ENCODE data around the gene CLDN10.
A peak's percentile ranks its signal among the peaks of the same experiment; 100 is the strongest.

CLDN10 gene

DNA sequence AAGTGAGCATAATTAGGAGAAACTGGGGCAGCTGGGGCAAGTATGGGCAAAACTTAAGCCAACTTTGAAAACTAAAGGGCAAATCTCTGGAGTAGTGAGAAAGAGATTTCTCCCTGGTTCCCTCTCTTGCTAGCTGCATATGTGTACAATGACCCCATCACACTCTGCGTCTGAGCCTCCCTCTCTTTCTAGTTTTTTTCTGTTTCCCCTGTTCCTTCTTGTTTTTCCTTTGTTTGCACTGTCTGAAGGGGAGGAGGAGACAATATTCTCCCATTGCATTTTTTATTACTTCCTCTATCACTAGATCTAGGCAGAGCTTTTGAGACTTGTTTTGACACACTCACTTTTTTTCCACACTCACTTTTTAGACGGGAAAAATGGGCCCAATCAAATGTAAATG is 11.2 kb upstream of the CLDN10 start:
- Histone ChIP-seq H3K36me3 (ENCODE audit: control insufficient read depth, insufficient read depth, low read length) (no peaks in the 10 kb centered on the region), H3K4me1 (ENCODE audit: control insufficient read depth, insufficient read depth, low read length) (no peaks in the 10 kb centered on the region), H3K4me3 (ENCODE audit: low read length) (no peak overlapping the region), H3K27ac (ENCODE audit: low read length) (no peak overlapping the region), H3K9me3 (ENCODE audit: control insufficient read depth, insufficient read depth, low read length) (no peaks in the 10 kb centered on the region), H3K27me3 (ENCODE audit: control insufficient read depth, insufficient read depth, low read length) (no peaks in the 10 kb centered on the region)
- DNase-seq (ENCODE audit: low read depth, low spot score) = no peak
- WGBS (ENCODE audit: insufficient coverage, insufficient read length) = no CpG with 5 or more reads among the region's 2 CpGs

GRCh38 chr13:95541911-95542474 is 10.5 kb upstream of the CLDN10 start:
- Histone ChIP-seq H3K4me1 (ENCODE audit: control insufficient read depth, insufficient read depth, low read length) (no peaks in the 10 kb centered on the region), H3K27me3 (ENCODE audit: control insufficient read depth, insufficient read depth, low read length) (no peaks in the 10 kb centered on the region)
- WGBS (ENCODE audit: insufficient coverage, insufficient read length) = no CpG with 5 or more reads among the region's 8 CpGs

DNA sequence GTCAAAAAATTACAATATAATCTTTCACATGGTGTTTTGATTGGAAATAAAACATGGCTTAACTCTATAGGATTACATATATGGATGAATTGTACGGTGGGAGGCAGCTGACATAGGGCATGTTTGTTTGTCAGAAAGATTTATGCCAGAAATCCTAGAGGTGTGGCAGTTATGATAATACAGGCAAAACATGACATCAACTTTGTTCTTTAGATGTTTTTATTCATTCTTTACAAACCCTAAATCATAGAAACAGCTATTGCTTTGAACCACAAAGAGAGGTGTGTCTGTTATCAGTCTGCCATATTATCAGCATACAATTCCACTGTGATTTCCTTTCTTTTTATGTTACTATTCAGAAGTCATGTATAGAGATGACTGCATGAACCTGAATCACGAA is 8.2 kb upstream of the CLDN10 start:
- DNase-seq (ENCODE audit: low read depth, low spot score) = no peak
- no CpG with 5 or more reads among the region's 2 CpGs for WGBS (ENCODE audit: insufficient coverage, insufficient read length)

More at GRCh38 chr13:95541911-95542474, 10.5 kb upstream of the CLDN10 start:
- Histone ChIP-seq H3K4me3 (ENCODE audit: low read length) (no peak overlapping the region), H3K27ac (ENCODE audit: low read length) (no peak overlapping the region), H3K9me3 (ENCODE audit: control insufficient read depth, insufficient read depth, low read length) (no peaks in the 10 kb centered on the region), H3K36me3 (ENCODE audit: control insufficient read depth, insufficient read depth, low read length) (no peaks in the 10 kb centered on the region)
- DNase-seq (ENCODE audit: low read depth, low spot score) = no peak

DNA sequence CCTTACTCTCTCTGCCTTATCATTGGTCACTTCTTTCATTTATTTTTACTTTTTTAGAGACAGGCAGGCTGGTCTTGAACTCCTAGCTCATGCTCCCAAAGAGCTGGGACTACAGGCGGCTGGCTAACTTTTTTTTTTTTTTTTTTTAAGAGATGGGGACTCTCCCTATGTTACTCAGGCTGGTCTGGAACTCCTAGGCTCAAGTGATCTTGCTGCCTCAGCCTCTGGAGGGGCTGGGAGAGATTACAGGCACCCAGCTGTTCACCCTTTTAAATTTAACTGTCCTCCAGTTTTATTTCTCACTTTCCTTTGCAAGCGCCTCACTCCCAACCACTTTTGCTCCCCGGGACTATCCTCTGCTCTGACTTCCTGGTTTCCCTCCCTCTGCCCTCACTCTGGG is 5.6 kb upstream of the CLDN10 start:
- Histone ChIP-seq H3K27me3 (ENCODE audit: control insufficient read depth, insufficient read depth, low read length) (no peaks in the 10 kb centered on the region), H3K36me3 (ENCODE audit: control insufficient read depth, insufficient read depth, low read length) (no peaks in the 10 kb centered on the region), H3K9me3 (ENCODE audit: control insufficient read depth, insufficient read depth, low read length) (no peaks in the 10 kb centered on the region), H3K4me3 (ENCODE audit: low read length) (no peak overlapping the region), H3K27ac (ENCODE audit: low read length) (no peak overlapping the region), H3K4me1 (ENCODE audit: control insufficient read depth, insufficient read depth, low read length) (peaks cover 1% of the 10 kb centered on the region; the same call in 1 of the 2 replicates)
- WGBS (ENCODE audit: insufficient coverage, insufficient read length) = no CpG with 5 or more reads among the region's 3 CpGs
- DNase-seq (ENCODE audit: low read depth, low spot score) = no peak

More for the DNA sequence above, 8.2 kb upstream of the CLDN10 start:
- H3K4me1 ChIP-seq (ENCODE audit: control insufficient read depth, insufficient read depth, low read length) = no peaks in the 10 kb centered on the region
- H3K36me3 ChIP-seq (ENCODE audit: control insufficient read depth, insufficient read depth, low read length) = no peaks in the 10 kb centered on the region
- H3K9me3 ChIP-seq (ENCODE audit: control insufficient read depth, insufficient read depth, low read length) = no peaks in the 10 kb centered on the region
- H3K27ac ChIP-seq (ENCODE audit: low read length) = no peak overlapping the region
- no peak overlapping the region for H3K4me3 ChIP-seq (ENCODE audit: low read length)
- no peaks in the 10 kb centered on the region for H3K27me3 ChIP-seq (ENCODE audit: control insufficient read depth, insufficient read depth, low read length)

DNA sequence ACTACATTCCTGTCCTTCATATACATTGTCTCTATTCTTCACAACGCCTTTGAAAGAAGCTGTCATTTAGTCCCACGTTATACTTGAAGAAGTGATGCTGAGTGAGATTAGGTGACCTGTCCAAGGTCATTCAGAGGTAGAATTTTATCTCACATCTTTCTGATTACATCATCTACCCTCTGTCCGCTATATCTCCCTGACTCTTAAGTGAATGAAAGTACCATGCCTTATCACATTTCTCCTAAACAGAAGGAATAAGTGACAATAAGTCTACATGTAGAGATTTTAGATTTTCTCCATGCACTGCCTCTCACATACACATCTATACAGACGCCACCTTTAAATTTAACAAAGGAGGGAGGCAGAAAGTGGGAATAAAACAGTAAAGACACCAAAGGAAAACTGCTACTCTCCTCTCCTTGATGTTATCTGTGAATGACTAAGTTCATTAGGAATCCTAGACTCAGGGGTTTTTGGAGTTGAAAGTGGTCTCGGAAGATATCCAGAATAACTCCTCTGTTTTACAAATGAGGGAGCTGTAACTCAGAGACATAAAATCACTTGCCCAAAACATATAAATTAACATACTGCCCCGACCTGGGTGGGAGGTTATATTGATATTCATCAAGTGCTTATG is 4.9 kb upstream of the CLDN10 start:
- no CpG with 5 or more reads among the region's 6 CpGs for WGBS (ENCODE audit: insufficient coverage, insufficient read length)
- peaks cover 3% of the 10 kb centered on the region; the same call in 1 of the 2 replicates for H3K4me1 ChIP-seq (ENCODE audit: control insufficient read depth, insufficient read depth, low read length)
- H3K36me3 ChIP-seq (ENCODE audit: control insufficient read depth, insufficient read depth, low read length) = no peaks in the 10 kb centered on the region
- H3K27ac ChIP-seq (ENCODE audit: low read length) = no peak overlapping the region
- no peak overlapping the region for H3K4me3 ChIP-seq (ENCODE audit: low read length)
- H3K27me3 ChIP-seq (ENCODE audit: control insufficient read depth, insufficient read depth, low read length) = no peaks in the 10 kb centered on the region
- no peaks in the 10 kb centered on the region for H3K9me3 ChIP-seq (ENCODE audit: control insufficient read depth, insufficient read depth, low read length)
- DNase-seq (ENCODE audit: low read depth, low spot score) = no peak

GRCh38 chr13:95552208-95552538 is 347 bp upstream of the CLDN10 start:
- no peaks in the 10 kb centered on the region for H3K9me3 ChIP-seq (ENCODE audit: control insufficient read depth, insufficient read depth, low read length)
- H3K36me3 ChIP-seq (ENCODE audit: control insufficient read depth, insufficient read depth, low read length) = no peaks in the 10 kb centered on the region
- peaks cover 3% of the 10 kb centered on the region; the same call in 1 of the 2 replicates for H3K4me1 ChIP-seq (ENCODE audit: control insufficient read depth, insufficient read depth, low read length)
- no peak overlapping the region for H3K27ac ChIP-seq (ENCODE audit: low read length)
- H3K27me3 ChIP-seq (ENCODE audit: control insufficient read depth, insufficient read depth, low read length) = no peaks in the 10 kb centered on the region
- no CpG with 5 or more reads among the region's 17 CpGs for WGBS (ENCODE audit: insufficient coverage, insufficient read length)
- no peak for DNase-seq (ENCODE audit: low read depth, low spot score)
- peak overlapping the region; percentile 22; the same call in 1 of the 2 replicates for H3K4me3 ChIP-seq (ENCODE audit: low read length)

GRCh38 chr13:95553581-95554385 is 1.3 kb downstream of the CLDN10 start:
- no peak for DNase-seq (ENCODE audit: low read depth, low spot score)

GRCh38 chr13:95557013-95557412 is 4.5 kb downstream of the CLDN10 start:
- Histone ChIP-seq H3K4me3 (ENCODE audit: low read length) (no peak overlapping the region), H3K4me1 (ENCODE audit: control insufficient read depth, insufficient read depth, low read length) (peaks cover under 1% of the 10 kb centered on the region; the same call in 1 of the 2 replicates), H3K27me3 (ENCODE audit: control insufficient read depth, insufficient read depth, low read length) (no peaks in the 10 kb centered on the region), H3K36me3 (ENCODE audit: control insufficient read depth, insufficient read depth, low read length) (no peaks in the 10 kb centered on the region), H3K9me3 (ENCODE audit: control insufficient read depth, insufficient read depth, low read length) (no peaks in the 10 kb centered on the region), H3K27ac (ENCODE audit: low read length) (no peak overlapping the region)
- DNase-seq (ENCODE audit: low read depth, low spot score) = no peak

More at GRCh38 chr13:95553581-95554385, 1.3 kb downstream of the CLDN10 start:
- Histone ChIP-seq H3K27me3 (ENCODE audit: control insufficient read depth, insufficient read depth, low read length) (no peaks in the 10 kb centered on the region), H3K4me1 (ENCODE audit: control insufficient read depth, insufficient read depth, low read length) (peaks cover 3% of the 10 kb centered on the region; the same call in 1 of the 2 replicates), H3K27ac (ENCODE audit: low read length) (no peak overlapping the region), H3K36me3 (ENCODE audit: control insufficient read depth, insufficient read depth, low read length) (no peaks in the 10 kb centered on the region), H3K9me3 (ENCODE audit: control insufficient read depth, insufficient read depth, low read length) (no peaks in the 10 kb centered on the region), H3K4me3 (ENCODE audit: low read length) (peak overlapping the region; percentile 70; the same call in 1 of the 2 replicates)
- WGBS (ENCODE audit: insufficient coverage, insufficient read length) = no CpG with 5 or more reads among the region's 29 CpGs

DNA sequence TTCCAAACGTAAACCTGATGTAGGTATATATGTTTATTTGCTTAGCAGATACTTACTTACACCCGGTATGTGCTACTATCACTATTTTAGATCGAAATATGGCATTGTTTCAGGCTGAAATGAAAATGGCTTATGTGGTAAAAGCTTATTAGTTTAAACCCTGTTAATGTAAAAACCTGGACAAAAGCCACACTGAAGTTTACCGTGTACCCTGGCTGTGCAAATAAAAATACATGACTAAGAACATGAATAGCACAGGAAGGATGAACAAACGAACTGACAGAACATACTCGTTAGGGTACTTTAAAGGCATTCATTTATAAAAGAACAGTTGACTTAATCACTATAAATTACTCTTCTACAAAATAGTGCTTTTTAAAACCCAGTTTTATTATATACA is 6.6 kb downstream of the CLDN10 start:
- no peak overlapping the region for H3K27ac ChIP-seq (ENCODE audit: low read length)
- no peaks in the 10 kb centered on the region for H3K4me1 ChIP-seq (ENCODE audit: control insufficient read depth, insufficient read depth, low read length)
- H3K36me3 ChIP-seq (ENCODE audit: control insufficient read depth, insufficient read depth, low read length) = no peaks in the 10 kb centered on the region
- no peak overlapping the region for H3K4me3 ChIP-seq (ENCODE audit: low read length)
- DNase-seq (ENCODE audit: low read depth, low spot score) = no peak
- no peaks in the 10 kb centered on the region for H3K9me3 ChIP-seq (ENCODE audit: control insufficient read depth, insufficient read depth, low read length)
- no peaks in the 10 kb centered on the region for H3K27me3 ChIP-seq (ENCODE audit: control insufficient read depth, insufficient read depth, low read length)
- WGBS (ENCODE audit: insufficient coverage, insufficient read length) = no CpG with 5 or more reads among the region's 6 CpGs

DNA sequence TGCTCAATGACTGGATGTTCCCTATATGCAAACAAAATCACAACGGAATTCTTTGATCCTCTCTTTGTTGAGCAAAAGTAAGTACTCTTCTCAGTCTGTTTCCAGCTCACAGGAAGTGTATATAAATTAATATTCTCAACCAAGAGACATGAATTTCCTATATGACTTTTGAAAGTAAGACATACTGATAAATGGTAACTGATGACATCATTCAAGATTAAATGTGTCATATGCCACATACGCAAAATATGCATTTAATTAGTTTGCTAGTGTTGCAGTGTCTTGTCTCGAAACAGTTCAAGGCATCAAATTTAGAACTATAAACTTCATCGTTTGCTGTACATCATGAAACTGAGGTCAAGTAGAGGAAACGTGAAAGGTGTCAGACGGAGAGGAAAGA is 7.9 kb downstream of the CLDN10 start:
- 100% methylated on average over 2 of the region's 6 CpGs for WGBS (ENCODE audit: insufficient coverage, insufficient read length)
- Histone ChIP-seq H3K36me3 (ENCODE audit: control insufficient read depth, insufficient read depth, low read length) (no peaks in the 10 kb centered on the region), H3K27me3 (ENCODE audit: control insufficient read depth, insufficient read depth, low read length) (no peaks in the 10 kb centered on the region), H3K9me3 (ENCODE audit: control insufficient read depth, insufficient read depth, low read length) (no peaks in the 10 kb centered on the region), H3K4me3 (ENCODE audit: low read length) (no peak overlapping the region), H3K4me1 (ENCODE audit: control insufficient read depth, insufficient read depth, low read length) (no peaks in the 10 kb centered on the region), H3K27ac (ENCODE audit: low read length) (no peak overlapping the region)
- DNase-seq (ENCODE audit: low read depth, low spot score) = no peak
